Neural progenitor cell (in vitro differentiated cells): Measurements from ENCODE around the gene FMO3. TPM values are rescaled to one million over a fixed set of nuclear protein-coding genes. Genes with fewer than 3 reads are reported as not detected.

ENCODE experiments used
- DNase-seq: peaks from one replicate; pipeline ENCODE4 v3.0.0-alpha.2; 2016; ENCODE audit warnings: low spot score
- H2AFZ ChIP-seq: fragments of 200-600 bp; sonication (generic); replicated peaks from 2 replicates; pipeline ENCODE4 v1.6.1; 2016; ENCODE audit warnings: antibody characterized with exemption
- H3F3A ChIP-seq: fragments of 200-600 bp; sonication (generic); 2 replicates; pipeline ENCODE4 v1.6.1; 2016; ENCODE audit warnings: antibody characterized with exemption, low read depth
- H3K27ac ChIP-seq: fragments of 200-600 bp; sonication (generic); 2 replicates; pipeline ENCODE4 v1.5.1; 2016; ENCODE audit warnings: mild to moderate bottlenecking
- H3K27me3 ChIP-seq: fragments of 200-600 bp; sonication (generic); 2 replicates; pipeline ENCODE4 v1.6.1; 2016; ENCODE audit warnings: mild to moderate bottlenecking, moderate library complexity
- H3K36me3 ChIP-seq: fragments of 200-600 bp; sonication (generic); 2 replicates; pipeline ENCODE4 v1.5.1; 2016
- H3K4me1 ChIP-seq: fragments of 200-600 bp; sonication (generic); 2 replicates; pipeline ENCODE4 v1.6.1; 2016; ENCODE audit warnings: mixed run types
- H3K4me2 ChIP-seq: fragments of 200-600 bp; sonication (generic); 2 replicates; pipeline ENCODE4 v1.6.1; 2016
- H3K4me3 ChIP-seq: fragments of 200-600 bp; sonication (generic); 2 replicates; pipeline ENCODE4 v1.5.1; 2016
- H3K79me2 ChIP-seq: fragments of 200-600 bp; sonication (generic); 2 replicates; pipeline ENCODE4 v1.6.1; 2016; ENCODE audit warnings: low read depth
- H3K9ac ChIP-seq: fragments of 200-600 bp; sonication (generic); 2 replicates; pipeline ENCODE4 v1.6.1; 2016
- H3K9me3 ChIP-seq: fragments of 200-600 bp; sonication (generic); 2 replicates; pipeline ENCODE4 v1.5.1; 2016; ENCODE audit warnings: low read depth
- H4K20me1 ChIP-seq: fragments of 200-600 bp; sonication (generic); 2 replicates; pipeline ENCODE4 v1.6.1; 2016; ENCODE audit warnings: low read depth
- H3K27ac Mint-ChIP-seq: 3 replicates; pipeline ENCODE4 v1.8.0; 2021; ENCODE audit warnings: mixed read lengths
- H3K27me3 Mint-ChIP-seq: 2 replicates; pipeline ENCODE4 v1.8.0; 2022; ENCODE audit warnings: low read depth, mild to moderate bottlenecking, inconsistent platforms, moderate library complexity, mixed read lengths; ENCODE audit not compliant: insufficient read depth
- H3K36me3 Mint-ChIP-seq: 3 replicates; pipeline ENCODE4 v1.8.0; 2021; ENCODE audit warnings: mixed read lengths
- H3K4me1 Mint-ChIP-seq: 3 replicates; pipeline ENCODE4 v1.8.0; 2021; ENCODE audit warnings: mixed read lengths
- H3K4me3 Mint-ChIP-seq: 3 replicates; pipeline ENCODE4 v1.8.0; 2021; ENCODE audit warnings: mild to moderate bottlenecking, moderate library complexity, mixed read lengths
- H3K9me3 Mint-ChIP-seq: 3 replicates; pipeline ENCODE4 v1.8.0; 2020; ENCODE audit warnings: mixed read lengths
- EZH2 ChIP-seq: fragments of 200-600 bp; sonication (generic); IDR thresholded peaks from 2 replicates; pipeline ENCODE4 v1.6.1; 2017; ENCODE audit warnings: antibody characterized with exemption, mild to moderate bottlenecking, moderate library complexity
- EZH2phosphoT487 ChIP-seq: fragments of 200-600 bp; sonication (generic); IDR thresholded peaks from 2 replicates; pipeline ENCODE4 v1.6.1; 2017; ENCODE audit warnings: antibody characterized with exemption
- total RNA-seq: library from RNA; depleted of rRNA; stranded (reverse); fragments of >200 nt; gene quantifications from 2 replicates; pipeline ENCODE4 v1.2.3, GENCODE V29; 2015; ENCODE audit warnings: low replicate concordance
- TF ChIP-seq, protein P1 (sequence below): fragments of 200-600 bp; sonication (generic); IDR thresholded peaks from 2 replicates; pipeline ENCODE4 v1.5.1; 2017; ENCODE audit warnings: antibody characterized with exemption, mild to moderate bottlenecking

Gene FMO3
- total RNA-seq, 1 donor from 2014 or later: not detected

DNA sequence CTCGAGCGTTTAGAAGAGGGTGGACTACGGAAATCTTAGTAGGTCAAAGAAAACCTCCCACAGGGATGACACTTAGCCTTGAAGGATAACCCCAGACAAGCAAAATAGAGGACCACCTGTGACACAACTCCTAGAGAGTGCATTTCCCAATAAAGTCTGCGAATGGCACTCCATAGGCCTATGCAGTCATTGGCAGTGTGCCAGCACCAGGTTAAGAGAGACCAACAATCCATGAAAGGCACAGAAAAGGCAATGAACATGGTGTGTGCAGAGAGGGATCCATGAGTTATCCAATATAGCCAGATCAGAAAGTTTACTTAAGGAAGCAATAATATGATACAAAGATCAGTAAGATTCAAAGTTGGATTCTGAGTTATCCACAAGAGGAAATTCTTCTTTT lies 49.2 kb downstream of the FMO3 start:
- H3K9ac ChIP-seq: no peak overlapping the region

DNA sequence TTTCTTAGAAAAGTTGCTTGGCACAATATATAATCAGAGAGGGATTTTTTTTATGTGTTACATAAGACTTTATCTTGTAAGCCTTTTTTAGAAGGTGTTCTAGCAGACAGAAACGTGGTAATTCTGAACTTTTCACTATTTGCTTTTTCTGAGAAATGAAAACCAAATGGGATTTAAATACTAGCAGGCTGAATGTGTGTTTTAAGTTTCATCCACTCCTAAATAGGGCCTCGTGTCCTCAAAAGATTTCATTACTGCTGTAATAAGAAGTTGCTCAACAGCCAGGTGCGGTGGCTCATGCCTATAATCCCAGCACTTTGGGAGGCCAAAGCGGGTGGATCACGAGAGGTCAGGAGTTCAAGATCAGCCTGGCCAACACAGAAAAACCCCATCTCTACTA lies 49.7 kb downstream of the FMO3 start:
- Histone ChIP-seq H3K4me3 (no peak overlapping the region), H3K9ac (no peak overlapping the region), H2AFZ (no peak overlapping the region), H3K27ac (no peak overlapping the region), H3F3A (peaks cover 12% of the 10 kb centered on the region), H3K36me3 (no peaks in the 10 kb centered on the region), H3K4me2 (no peak overlapping the region), H4K20me1 (no peaks in the 10 kb centered on the region), H3K9me3 (no peaks in the 10 kb centered on the region), H3K27me3 (no peaks in the 10 kb centered on the region), H3K79me2 (no peaks in the 10 kb centered on the region), H3K4me1 (peaks cover 34% of the 10 kb centered on the region)
- no peak overlapping the region for H3K4me3 Mint-ChIP-seq
- peaks cover 18% of the 10 kb centered on the region for H3K4me1 Mint-ChIP-seq
- no peak for DNase-seq
- H3K36me3 Mint-ChIP-seq: no peaks in the 10 kb centered on the region
- H3K27ac Mint-ChIP-seq: no peak overlapping the region
- H3K9me3 Mint-ChIP-seq: no peaks in the 10 kb centered on the region
- TF ChIP-seq, protein P1, sequence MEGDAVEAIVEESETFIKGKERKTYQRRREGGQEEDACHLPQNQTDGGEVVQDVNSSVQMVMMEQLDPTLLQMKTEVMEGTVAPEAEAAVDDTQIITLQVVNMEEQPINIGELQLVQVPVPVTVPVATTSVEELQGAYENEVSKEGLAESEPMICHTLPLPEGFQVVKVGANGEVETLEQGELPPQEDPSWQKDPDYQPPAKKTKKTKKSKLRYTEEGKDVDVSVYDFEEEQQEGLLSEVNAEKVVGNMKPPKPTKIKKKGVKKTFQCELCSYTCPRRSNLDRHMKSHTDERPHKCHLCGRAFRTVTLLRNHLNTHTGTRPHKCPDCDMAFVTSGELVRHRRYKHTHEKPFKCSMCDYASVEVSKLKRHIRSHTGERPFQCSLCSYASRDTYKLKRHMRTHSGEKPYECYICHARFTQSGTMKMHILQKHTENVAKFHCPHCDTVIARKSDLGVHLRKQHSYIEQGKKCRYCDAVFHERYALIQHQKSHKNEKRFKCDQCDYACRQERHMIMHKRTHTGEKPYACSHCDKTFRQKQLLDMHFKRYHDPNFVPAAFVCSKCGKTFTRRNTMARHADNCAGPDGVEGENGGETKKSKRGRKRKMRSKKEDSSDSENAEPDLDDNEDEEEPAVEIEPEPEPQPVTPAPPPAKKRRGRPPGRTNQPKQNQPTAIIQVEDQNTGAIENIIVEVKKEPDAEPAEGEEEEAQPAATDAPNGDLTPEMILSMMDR: no peak
- TF ChIP-seq EZH2phosphoT487: no peak
- TF ChIP-seq EZH2: no peak
- no peaks in the 10 kb centered on the region for H3K27me3 Mint-ChIP-seq

More for the DNA sequence above, 49.2 kb downstream of the FMO3 start:
- TF ChIP-seq EZH2 (no peak), EZH2phosphoT487 (no peak)
- TF ChIP-seq, protein P1: no peak
- Histone ChIP-seq H2AFZ (no peak overlapping the region), H3K4me1 (peaks cover 34% of the 10 kb centered on the region), H3K27ac (no peak overlapping the region), H3K27me3 (no peaks in the 10 kb centered on the region), H3K4me2 (no peak overlapping the region), H3K4me3 (no peak overlapping the region), H3K9me3 (no peaks in the 10 kb centered on the region), H4K20me1 (no peaks in the 10 kb centered on the region), H3K36me3 (no peaks in the 10 kb centered on the region), H3F3A (peaks cover 12% of the 10 kb centered on the region), H3K79me2 (no peaks in the 10 kb centered on the region)
- no peak overlapping the region for H3K4me3 Mint-ChIP-seq
- no peaks in the 10 kb centered on the region for H3K27me3 Mint-ChIP-seq
- no peak for DNase-seq
- H3K36me3 Mint-ChIP-seq: no peaks in the 10 kb centered on the region
- H3K4me1 Mint-ChIP-seq: peaks cover 18% of the 10 kb centered on the region
- H3K9me3 Mint-ChIP-seq: no peaks in the 10 kb centered on the region
- no peak overlapping the region for H3K27ac Mint-ChIP-seq

DNA sequence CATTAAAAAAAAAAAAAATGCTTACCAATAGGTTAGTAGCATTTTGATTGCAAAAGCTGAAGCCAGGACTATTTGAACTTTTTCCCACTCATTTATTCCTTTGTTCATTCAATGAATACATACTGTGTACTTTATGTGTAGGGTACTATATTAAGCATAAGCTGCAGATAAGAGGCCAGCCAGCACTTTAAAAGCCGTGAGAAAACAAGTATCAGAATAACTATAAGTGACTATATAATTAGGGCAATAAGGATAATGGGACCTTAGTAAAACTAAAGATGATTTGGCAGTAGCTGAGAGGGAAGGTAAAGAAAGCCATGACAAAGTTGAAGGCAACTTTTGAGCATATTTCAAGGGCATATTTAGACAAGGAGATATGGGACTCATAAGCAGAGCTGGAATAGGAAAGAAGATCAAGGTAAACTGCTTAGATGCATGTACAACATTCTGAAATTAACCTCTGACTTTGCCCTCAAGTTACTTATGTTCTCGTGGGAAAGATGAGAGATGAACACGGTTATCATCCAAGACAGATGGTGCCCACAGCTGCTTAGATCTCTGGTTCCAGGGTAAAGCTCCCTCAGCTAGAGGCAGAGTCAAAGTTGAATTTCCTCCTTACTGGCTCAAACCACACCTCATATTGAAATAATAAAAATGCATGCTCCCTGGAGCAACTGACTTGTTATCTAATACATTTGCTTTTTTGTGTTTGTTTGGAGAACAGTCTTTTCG lies 50.4 kb downstream of the FMO3 start:
- Mint-ChIP-seq H3K4me3 (no peak overlapping the region), H3K4me1 (peaks cover 18% of the 10 kb centered on the region), H3K9me3 (no peaks in the 10 kb centered on the region), H3K27ac (no peak overlapping the region), H3K36me3 (no peaks in the 10 kb centered on the region), H3K27me3 (no peaks in the 10 kb centered on the region)
- no peak for DNase-seq
- no peaks in the 10 kb centered on the region for H3K9me3 ChIP-seq
- no peaks in the 10 kb centered on the region for H3K36me3 ChIP-seq
- TF ChIP-seq EZH2phosphoT487: no peak
- TF ChIP-seq EZH2: no peak
- TF ChIP-seq, protein P1: no peak
- peaks cover 34% of the 10 kb centered on the region for H3K4me1 ChIP-seq
- no peaks in the 10 kb centered on the region for H4K20me1 ChIP-seq
- no peak overlapping the region for H3K4me3 ChIP-seq
- no peak overlapping the region for H3K27ac ChIP-seq
- no peaks in the 10 kb centered on the region for H3K79me2 ChIP-seq
- H2AFZ ChIP-seq: peak overlapping the region; percentile 59
- H3K27me3 ChIP-seq: no peaks in the 10 kb centered on the region
- H3K9ac ChIP-seq: no peak overlapping the region
- H3K4me2 ChIP-seq: no peak overlapping the region
- H3F3A ChIP-seq: peaks cover 12% of the 10 kb centered on the region
